ENCODE data around the gene FGFR2.
"Not testable (repeated sequence)": the region's sequence is repeated elsewhere in the genome, so short reads cannot be mapped to it uniquely, and the experiment has no call there.

The FGFR2 gene

DNA sequence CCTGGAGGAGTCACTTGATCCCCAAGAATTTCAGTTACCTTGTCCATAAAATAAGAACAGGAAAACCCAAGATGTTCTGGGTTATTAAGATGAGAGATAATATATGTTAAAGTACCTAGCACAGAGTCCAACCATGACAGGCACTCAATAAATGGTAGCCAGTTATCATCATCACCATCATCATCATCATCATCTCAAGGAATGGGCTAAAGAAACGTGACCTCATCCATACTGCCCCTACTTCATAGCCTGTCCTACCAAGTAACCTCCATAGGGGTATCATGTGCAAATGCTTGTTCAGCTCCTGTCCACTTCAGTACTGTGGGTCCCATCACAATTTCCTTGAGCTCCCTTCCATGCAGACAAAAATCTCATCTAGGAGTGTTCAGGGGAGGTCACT is 14.4 kb downstream of the FGFR2 start:
- no peak for DNase-seq

DNA sequence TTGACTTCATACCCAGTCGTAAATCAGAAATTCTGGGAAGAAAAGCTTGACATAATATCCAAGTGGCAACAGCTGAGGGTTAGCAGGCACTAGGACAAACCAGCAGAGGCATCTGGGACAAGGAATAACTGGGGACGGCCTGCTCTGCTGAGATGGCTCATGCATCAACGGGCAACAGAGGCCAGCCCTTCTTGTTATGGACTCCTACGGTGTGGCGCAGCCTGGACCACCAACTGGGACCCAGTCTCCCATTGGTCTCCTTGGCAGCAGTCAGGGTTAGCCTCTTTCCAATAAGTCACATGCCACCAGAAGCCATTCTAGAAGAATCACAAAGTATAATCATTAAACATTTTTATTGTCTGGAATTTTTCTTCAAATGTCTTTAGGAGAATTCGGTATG is 15.0 kb downstream of the FGFR2 start:
- no peak for DNase-seq

GRCh38 chr10:121580276-121581116 is 17.7 kb downstream of the FGFR2 start:
- DNase-seq: no peak

DNA sequence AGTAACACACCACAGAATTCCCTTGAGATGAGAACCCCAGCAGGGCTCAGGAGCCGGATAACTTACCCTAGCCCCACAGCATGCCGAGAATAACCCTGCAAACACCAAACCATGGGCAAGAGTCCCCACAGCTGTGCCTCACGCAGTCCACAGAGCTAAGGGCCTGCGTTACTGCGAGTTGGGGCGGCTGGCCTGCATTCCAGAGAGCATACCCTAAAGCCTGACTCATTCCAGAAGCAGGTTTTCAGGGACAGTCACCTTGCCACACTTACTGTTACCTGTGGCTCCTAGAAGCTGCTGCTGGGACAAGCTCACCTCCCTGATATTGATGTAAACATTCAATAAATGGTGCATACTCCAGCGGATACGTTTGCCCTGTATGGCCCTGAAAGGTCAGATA is 18.6 kb downstream of the FGFR2 start:
- no peak for DNase-seq

DNA sequence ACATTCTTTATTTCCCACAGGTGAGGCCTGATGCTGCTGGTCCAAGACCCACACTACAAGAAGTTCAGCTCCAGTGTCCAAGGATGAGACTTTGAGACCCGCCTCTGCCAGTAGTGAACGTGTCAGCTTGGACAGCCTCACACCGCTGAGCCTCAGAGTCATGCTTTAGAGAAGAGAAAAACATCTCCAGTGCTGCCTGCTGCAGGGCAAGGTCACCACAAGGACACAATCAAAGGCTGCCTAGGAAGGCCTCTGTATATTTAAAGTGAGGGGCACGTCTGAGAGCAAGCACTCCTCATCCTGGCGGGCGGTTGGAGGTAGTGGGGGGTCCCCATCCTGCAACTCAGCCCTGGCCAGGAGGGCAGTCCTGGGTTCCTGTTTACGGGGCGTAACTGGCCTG is 19.3 kb downstream of the FGFR2 start:
- DNase-seq: no peak

DNA sequence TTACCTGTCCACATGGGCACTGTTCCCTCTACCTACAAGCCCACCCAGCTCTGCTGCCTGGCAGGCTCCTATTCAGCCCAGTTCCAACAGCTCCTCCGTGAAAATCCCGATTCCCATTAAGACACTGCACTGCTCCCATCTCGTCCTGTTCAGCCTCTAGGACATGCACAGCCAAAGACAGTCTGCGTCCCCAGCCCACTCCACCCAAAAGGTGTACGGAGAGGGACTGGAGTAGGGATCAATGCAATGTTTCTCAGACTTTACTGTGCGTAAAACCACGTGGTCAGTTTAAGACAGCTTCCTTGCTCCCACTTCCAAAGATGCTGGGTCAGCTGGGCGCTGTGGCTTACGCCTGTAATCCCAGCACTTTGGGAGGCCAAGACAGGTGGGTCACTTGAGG is 19.9 kb downstream of the FGFR2 start:
- no peak for DNase-seq

- no peak for DNase-seq
Measured at GRCh38 chr10:121577568-121577967, 20.7 kb downstream of the FGFR2 start.

GRCh38 chr10:121576139-121576538 is 22.1 kb downstream of the FGFR2 start:
- DNase-seq: no peak

DNA sequence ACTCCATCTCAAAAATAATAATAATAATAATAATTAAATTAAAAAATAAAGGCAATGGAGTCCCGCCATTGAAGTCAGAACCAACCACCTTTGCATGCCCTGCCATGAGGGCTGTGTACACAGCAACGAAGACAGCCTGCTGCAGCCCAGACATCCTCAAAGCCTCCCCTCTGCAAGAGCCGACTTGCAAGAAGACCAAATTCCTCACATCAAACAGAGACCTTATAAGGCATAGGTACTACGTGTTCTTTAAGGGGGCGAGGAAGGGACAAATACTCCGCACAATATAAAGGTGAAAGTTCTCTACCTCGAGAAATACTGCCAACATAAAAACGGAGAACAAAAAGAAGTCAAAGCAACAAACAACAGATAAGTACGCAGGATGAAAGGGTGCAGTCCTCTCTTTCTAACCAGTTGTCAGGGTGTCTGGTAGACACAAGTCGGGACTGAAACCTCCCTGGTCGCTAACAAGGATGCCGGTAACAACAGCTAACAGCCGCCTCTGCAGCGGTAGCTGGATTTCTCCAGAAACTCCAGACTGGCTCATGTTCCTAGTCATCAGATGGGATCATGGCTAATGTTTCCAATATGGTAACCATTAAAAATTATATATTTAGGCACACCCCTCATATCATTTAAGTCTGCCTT is 23.6 kb downstream of the FGFR2 start:
- DNase-seq: no peak

DNA sequence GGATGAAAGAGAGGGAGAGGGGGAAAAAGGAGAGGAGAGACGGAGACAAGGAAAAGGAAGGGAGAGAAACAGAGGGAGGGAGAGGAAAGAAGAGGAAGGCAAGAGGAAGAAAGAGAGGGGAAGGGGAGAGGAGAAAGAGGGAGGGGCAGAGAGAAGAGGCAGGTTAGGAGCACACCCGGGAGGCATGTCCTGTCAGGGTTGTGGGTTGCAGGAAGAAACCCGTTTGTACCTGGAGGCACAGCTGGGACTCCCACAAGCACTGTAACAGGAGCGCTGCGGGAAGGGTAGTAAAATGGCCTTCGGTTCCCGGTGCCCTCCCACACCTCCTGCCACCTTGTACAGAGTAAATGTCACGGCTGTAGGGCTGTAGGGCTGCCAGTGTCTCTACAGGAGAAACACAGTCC is 24.7 kb downstream of the FGFR2 start:
- no peak for DNase-seq

DNA sequence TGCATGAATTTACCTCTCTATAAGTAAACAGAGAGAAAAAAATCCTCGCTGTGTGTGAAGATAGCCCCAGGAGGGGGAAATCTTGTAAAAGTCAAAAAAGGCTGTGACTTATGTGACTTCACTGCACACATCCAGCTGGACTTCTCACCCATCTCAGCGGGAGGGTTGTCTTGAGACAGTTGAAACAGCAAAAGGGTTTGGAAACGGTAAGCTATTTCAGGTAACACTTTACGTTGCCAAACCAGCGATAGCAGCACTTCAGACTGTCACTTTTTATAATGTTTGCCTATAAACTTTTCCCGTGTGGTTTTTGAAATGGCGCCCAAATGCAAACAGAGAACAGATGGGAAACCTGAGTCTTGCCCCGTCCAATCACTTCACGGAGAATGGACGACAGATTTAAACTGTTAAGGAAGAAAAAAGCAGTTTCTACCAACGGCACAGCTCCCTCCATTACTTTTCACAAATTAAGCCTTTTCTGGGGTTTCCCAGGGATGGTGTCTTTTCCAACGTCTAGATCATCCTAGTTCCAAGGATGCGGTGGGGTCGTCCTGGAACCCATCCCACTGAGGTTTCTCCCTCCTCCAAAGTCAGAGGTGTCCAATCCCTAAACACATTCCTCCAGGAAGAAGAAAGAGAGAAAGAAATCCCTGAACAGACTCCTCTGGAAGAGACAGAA is 25.2 kb downstream of the FGFR2 start:
- no peak for DNase-seq

DNA sequence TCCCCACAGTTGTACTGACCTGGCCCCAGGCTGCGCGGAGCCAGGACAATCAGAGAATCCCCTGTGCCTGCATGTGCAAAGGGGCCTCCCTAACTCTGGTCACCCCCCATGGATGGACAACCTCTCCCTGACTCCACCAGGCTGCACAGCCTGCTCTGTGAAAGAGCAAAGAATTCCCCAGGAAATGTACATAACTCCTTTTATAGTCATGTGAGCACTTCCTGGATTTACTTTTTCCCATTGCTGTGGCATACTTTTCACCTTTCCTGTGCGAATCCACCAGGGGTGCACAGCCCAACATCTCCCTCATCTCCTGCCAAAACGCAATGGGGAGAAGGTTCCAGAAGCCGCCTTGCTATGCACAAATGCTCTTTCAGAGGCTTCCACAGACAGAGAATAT is 27.9 kb downstream of the FGFR2 start:
- no peak for DNase-seq

DNA sequence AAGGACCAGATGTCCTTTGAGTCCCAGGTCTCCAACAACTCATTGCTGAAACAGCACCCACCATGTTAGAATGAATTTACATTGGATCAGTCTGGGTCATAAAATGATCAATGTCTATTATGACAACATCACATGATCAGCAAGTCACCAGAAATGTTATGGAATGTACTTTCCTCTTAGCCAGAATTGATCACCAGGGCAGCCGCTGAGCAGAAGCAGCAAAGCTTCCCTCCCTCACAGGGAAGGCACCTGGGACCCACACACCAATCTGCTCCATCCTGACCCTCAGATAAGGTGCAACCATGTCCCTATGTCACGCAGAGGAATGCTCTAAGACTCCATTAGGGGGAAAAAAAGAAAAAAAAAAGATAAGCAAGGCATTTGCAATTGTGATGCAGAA is 30.0 kb downstream of the FGFR2 start:
- DNase-seq: no peak

GRCh38 chr10:121567569-121567968 is 30.7 kb downstream of the FGFR2 start:
- no peak for DNase-seq

DNA sequence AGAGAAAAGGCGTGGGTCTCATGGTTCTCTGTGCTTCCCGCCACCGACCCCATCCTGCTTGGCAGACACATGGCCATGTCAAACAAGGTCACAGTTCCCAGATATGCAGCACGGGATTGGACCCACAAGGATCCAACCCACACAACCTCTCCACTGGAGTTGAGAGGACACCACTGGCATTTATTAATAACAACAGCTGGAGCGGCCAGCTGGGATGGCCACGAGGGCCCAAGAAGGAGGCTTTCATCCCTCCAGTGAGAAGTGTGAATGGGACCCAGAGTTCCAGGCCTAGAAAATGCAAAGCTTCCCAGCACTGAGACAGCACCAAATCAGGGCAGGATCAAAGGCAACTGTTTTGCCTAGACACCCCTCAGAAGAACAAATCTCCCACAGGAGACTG is 31.5 kb downstream of the FGFR2 start:
- peak in 1 of 14 donors; percentile 63 for DNase-seq

DNA sequence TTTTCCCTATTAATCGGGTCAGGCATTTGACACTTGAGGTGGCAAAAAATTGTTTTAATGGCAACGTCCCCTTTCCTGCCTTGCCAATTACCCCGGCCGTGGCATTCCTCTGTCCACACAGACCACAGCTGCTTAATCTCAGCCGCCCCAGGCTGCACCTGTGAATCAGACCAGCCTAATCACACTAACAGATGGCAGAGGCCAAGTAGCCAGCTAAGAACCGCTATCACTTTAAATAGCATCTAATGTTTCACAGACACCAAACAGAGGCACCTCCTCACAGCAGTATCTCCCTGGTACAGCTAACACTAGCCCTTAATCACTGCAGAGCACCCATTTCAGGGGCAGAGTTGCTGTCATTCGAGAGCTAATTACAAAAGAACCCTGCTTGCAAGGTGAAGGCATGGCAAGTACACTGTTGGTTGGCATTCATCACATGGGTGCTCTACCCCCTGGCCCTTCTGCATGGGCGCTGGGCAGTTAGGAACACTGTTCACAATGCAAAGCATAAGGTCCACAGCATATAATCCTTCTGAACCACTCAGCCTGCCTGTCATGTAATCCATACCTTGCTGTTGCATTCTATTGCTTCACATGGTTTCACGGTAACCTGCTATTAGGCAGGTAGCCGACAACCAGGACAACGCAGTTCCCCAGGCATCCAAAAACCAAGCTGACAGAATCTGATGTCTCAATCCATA is 38.8 kb downstream of the FGFR2 start:
- DNase-seq: no peak

DNA sequence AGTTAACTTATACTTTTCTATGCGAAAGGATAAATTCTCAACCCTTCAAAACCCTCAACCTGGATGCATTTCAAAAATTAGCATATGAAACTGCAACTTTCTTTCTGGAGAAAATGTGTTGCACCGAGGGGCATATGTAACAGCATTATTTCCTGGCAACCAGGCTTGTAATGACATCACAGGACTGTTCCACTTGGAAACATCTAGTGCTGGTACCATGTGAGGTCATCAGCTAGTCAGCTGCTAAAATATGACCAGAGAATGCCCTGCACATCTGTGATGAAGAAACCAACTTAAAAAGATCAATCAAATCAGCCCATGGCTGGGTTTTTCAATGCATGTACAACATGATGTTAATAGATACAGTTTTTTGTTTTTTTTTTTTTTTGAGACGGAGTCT is 40.0 kb downstream of the FGFR2 start:
- no peak for DNase-seq

GRCh38 chr10:121556918-121557573 is 41.2 kb downstream of the FGFR2 start:
- DNase-seq: no peak

GRCh38 chr10:121556455-121556854 is 41.8 kb downstream of the FGFR2 start:
- DNase-seq: no peak

- DNase-seq: not testable (repeated sequence)
Measured at GRCh38 chr10:121554916-121555315, 43.3 kb downstream of the FGFR2 start.

DNA sequence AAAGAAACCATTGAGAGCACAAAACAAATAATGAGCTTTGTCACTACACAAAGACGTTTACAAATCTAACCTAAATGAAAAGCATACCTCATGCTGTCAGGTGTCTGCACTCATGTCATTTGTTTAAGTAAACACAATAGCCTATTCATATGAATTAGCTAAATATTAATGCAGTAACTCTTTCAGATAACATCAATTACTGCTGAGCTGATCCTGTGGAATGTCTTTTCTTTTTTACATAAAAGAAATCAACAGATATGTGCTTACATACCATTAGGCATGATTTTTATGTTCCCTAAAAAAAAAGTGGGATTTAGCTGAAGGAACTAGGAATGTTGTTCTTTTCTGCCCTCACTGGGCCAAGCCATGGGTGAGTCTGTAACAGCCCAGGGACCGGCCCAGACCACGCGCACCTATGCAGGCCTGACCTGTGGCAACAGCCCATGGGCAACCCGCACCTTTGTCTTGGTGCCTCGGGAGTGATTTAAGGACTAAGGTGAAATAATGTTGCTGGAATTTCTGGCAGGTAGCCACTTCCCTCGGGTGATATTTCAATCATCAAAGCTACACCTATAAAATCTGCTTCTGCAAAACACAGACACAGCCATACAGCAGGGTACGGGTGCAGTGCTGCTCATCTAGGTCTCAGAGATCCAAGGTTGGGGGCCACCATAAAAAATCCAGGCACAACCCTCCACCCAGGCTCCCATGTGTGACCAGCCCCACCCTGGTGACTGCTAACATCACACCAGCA is 44.6 kb downstream of the FGFR2 start:
- no peak for DNase-seq

GRCh38 chr10:121552746-121553145 is 45.5 kb downstream of the FGFR2 start:
- no peak for DNase-seq
